ENCODE results near the gene SOX2.
A peak's percentile ranks its signal among the peaks of the same experiment; 100 is the strongest.

Gene SOX2

GRCh38 chr3:181725131-181725731 is 13.5 kb downstream of the SOX2 start:
- H3K27me3 ChIP-seq (ENCODE audit: insufficient read depth, low read length) = peaks cover 35% of the 10 kb centered on the region
- H3K27ac ChIP-seq (ENCODE audit: low read depth, low read length) = peak overlapping the region; percentile 66; the same call in 1 of the 2 replicates
- no peaks in the 10 kb centered on the region for H3K36me3 ChIP-seq (ENCODE audit: insufficient read depth, low read length)
- peak overlapping the region; percentile 43 for H3K9ac ChIP-seq (ENCODE audit: low read depth, low read length)
- H3K4me3 ChIP-seq (ENCODE audit: low read length) = peak overlapping the region; percentile 45
- H3K9me3 ChIP-seq (ENCODE audit: insufficient read depth, low read depth, low read length) = no peaks in the 10 kb centered on the region
- peaks cover 74% of the 10 kb centered on the region for H3K4me1 ChIP-seq (ENCODE audit: insufficient read depth, low read length)
- whole genome bisulfite sequencing = 3% methylated on average over 24 of the region's 24 CpGs

GRCh38 chr3:181725830-181726229 is 14.1 kb downstream of the SOX2 start:
- Histone ChIP-seq H3K36me3 (ENCODE audit: insufficient read depth, low read length) (no peaks in the 10 kb centered on the region), H3K27me3 (ENCODE audit: insufficient read depth, low read length) (peaks cover 35% of the 10 kb centered on the region), H3K4me3 (ENCODE audit: low read length) (peak overlapping the region; percentile 57), H3K9me3 (ENCODE audit: insufficient read depth, low read depth, low read length) (no peaks in the 10 kb centered on the region), H3K9ac (ENCODE audit: low read depth, low read length) (no peak overlapping the region), H3K4me1 (ENCODE audit: insufficient read depth, low read length) (peaks cover 75% of the 10 kb centered on the region), H3K27ac (ENCODE audit: low read depth, low read length) (no peak overlapping the region)
- 9% methylated on average over 11 of the region's 15 CpGs for WGBS

GRCh38 chr3:181726351-181727330 is 14.9 kb downstream of the SOX2 start:
- 4% methylated on average over 62 of the region's 62 CpGs for WGBS
- H3K27me3 ChIP-seq (ENCODE audit: insufficient read depth, low read length) = peaks cover 35% of the 10 kb centered on the region

GRCh38 chr3:181727341-181728032 is 15.8 kb downstream of the SOX2 start:
- Histone ChIP-seq H3K9ac (ENCODE audit: low read depth, low read length) (peak overlapping the region; percentile 52), H3K27ac (ENCODE audit: low read depth, low read length) (no peak overlapping the region; the same call in 1 of the 2 replicates)
- WGBS = under 1% methylated on average over 24 of the region's 24 CpGs

More at GRCh38 chr3:181726351-181727330, 14.9 kb downstream of the SOX2 start:
- H3K4me3 ChIP-seq (ENCODE audit: low read length) = peak overlapping the region; percentile 57
- H3K36me3 ChIP-seq (ENCODE audit: insufficient read depth, low read length) = no peaks in the 10 kb centered on the region
- peak overlapping the region; percentile 52 for H3K9ac ChIP-seq (ENCODE audit: low read depth, low read length)
- H3K27ac ChIP-seq (ENCODE audit: low read depth, low read length) = peak overlapping the region; percentile 24; the same call in 1 of the 2 replicates
- H3K4me1 ChIP-seq (ENCODE audit: insufficient read depth, low read length) = peaks cover 74% of the 10 kb centered on the region
- H3K9me3 ChIP-seq (ENCODE audit: insufficient read depth, low read depth, low read length) = no peaks in the 10 kb centered on the region

GRCh38 chr3:181728470-181729340 is 17.0 kb downstream of the SOX2 start:
- peak overlapping the region; percentile 57 for H3K4me3 ChIP-seq (ENCODE audit: low read length)
- peaks cover 55% of the 10 kb centered on the region for H3K4me1 ChIP-seq (ENCODE audit: insufficient read depth, low read length)
- peaks cover 42% of the 10 kb centered on the region for H3K27me3 ChIP-seq (ENCODE audit: insufficient read depth, low read length)
- H3K9ac ChIP-seq (ENCODE audit: low read depth, low read length) = peak overlapping the region; percentile 19; the same call in 1 of the 2 replicates
- peak overlapping the region; percentile 44 for H3K27ac ChIP-seq (ENCODE audit: low read depth, low read length)
- 40% methylated on average over 9 of the region's 10 CpGs for WGBS
- no peaks in the 10 kb centered on the region for H3K9me3 ChIP-seq (ENCODE audit: insufficient read depth, low read depth, low read length)
- no peaks in the 10 kb centered on the region for H3K36me3 ChIP-seq (ENCODE audit: insufficient read depth, low read length)

More at GRCh38 chr3:181727341-181728032, 15.8 kb downstream of the SOX2 start:
- Histone ChIP-seq H3K4me3 (ENCODE audit: low read length) (peak overlapping the region; percentile 57), H3K4me1 (ENCODE audit: insufficient read depth, low read length) (peaks cover 65% of the 10 kb centered on the region), H3K27me3 (ENCODE audit: insufficient read depth, low read length) (peaks cover 35% of the 10 kb centered on the region), H3K36me3 (ENCODE audit: insufficient read depth, low read length) (no peaks in the 10 kb centered on the region), H3K9me3 (ENCODE audit: insufficient read depth, low read depth, low read length) (no peaks in the 10 kb centered on the region)

- Histone ChIP-seq H3K36me3 (ENCODE audit: insufficient read depth, low read length) (no peaks in the 10 kb centered on the region), H3K27me3 (ENCODE audit: insufficient read depth, low read length) (peaks cover 49% of the 10 kb centered on the region), H3K27ac (ENCODE audit: low read depth, low read length) (peak overlapping the region; percentile 44), H3K9me3 (ENCODE audit: insufficient read depth, low read depth, low read length) (no peaks in the 10 kb centered on the region), H3K4me3 (ENCODE audit: low read length) (peak overlapping the region; percentile 57), H3K9ac (ENCODE audit: low read depth, low read length) (peak overlapping the region; percentile 21; the same call in 1 of the 2 replicates), H3K4me1 (ENCODE audit: insufficient read depth, low read length) (peaks cover 48% of the 10 kb centered on the region)
- WGBS = 35% methylated on average over 12 of the region's 12 CpGs
Observed at GRCh38 chr3:181729341-181729869, 17.7 kb downstream of the SOX2 start.

GRCh38 chr3:181730316-181730715 is 18.6 kb downstream of the SOX2 start:
- 40% methylated on average over 5 of the region's 5 CpGs for WGBS
- Histone ChIP-seq H3K9me3 (ENCODE audit: insufficient read depth, low read depth, low read length) (no peaks in the 10 kb centered on the region), H3K9ac (ENCODE audit: low read depth, low read length) (no peak overlapping the region), H3K27ac (ENCODE audit: low read depth, low read length) (peak overlapping the region; percentile 53; the same call in 1 of the 2 replicates), H3K4me3 (ENCODE audit: low read length) (peak overlapping the region; percentile 23; the same call in 1 of the 2 replicates), H3K4me1 (ENCODE audit: insufficient read depth, low read length) (peaks cover 46% of the 10 kb centered on the region), H3K27me3 (ENCODE audit: insufficient read depth, low read length) (peaks cover 54% of the 10 kb centered on the region), H3K36me3 (ENCODE audit: insufficient read depth, low read length) (no peaks in the 10 kb centered on the region)

GRCh38 chr3:181730934-181731333 is 19.2 kb downstream of the SOX2 start:
- Histone ChIP-seq H3K36me3 (ENCODE audit: insufficient read depth, low read length) (no peaks in the 10 kb centered on the region), H3K9ac (ENCODE audit: low read depth, low read length) (no peak overlapping the region), H3K27me3 (ENCODE audit: insufficient read depth, low read length) (peaks cover 60% of the 10 kb centered on the region), H3K4me3 (ENCODE audit: low read length) (peak overlapping the region; percentile 23; the same call in 1 of the 2 replicates), H3K9me3 (ENCODE audit: insufficient read depth, low read depth, low read length) (no peaks in the 10 kb centered on the region), H3K4me1 (ENCODE audit: insufficient read depth, low read length) (peaks cover 46% of the 10 kb centered on the region), H3K27ac (ENCODE audit: low read depth, low read length) (peak overlapping the region; percentile 53)
- 27% methylated on average over 1 of the region's 1 CpG for WGBS

GRCh38 chr3:181735911-181736310 is 24.2 kb downstream of the SOX2 start:
- WGBS = 79% methylated on average over 7 of the region's 7 CpGs
- Histone ChIP-seq H3K9ac (ENCODE audit: low read depth, low read length) (no peak overlapping the region), H3K36me3 (ENCODE audit: insufficient read depth, low read length) (no peaks in the 10 kb centered on the region)

GRCh38 chr3:181738551-181738950 is 26.8 kb downstream of the SOX2 start:
- 94% methylated on average over 5 of the region's 5 CpGs for WGBS
- Histone ChIP-seq H3K9me3 (ENCODE audit: insufficient read depth, low read depth, low read length) (no peaks in the 10 kb centered on the region), H3K27me3 (ENCODE audit: insufficient read depth, low read length) (peaks cover 26% of the 10 kb centered on the region), H3K27ac (ENCODE audit: low read depth, low read length) (no peak overlapping the region), H3K4me3 (ENCODE audit: low read length) (no peak overlapping the region), H3K9ac (ENCODE audit: low read depth, low read length) (no peak overlapping the region), H3K4me1 (ENCODE audit: insufficient read depth, low read length) (peaks cover 34% of the 10 kb centered on the region), H3K36me3 (ENCODE audit: insufficient read depth, low read length) (no peaks in the 10 kb centered on the region)

More at GRCh38 chr3:181735911-181736310, 24.2 kb downstream of the SOX2 start:
- H3K4me3 ChIP-seq (ENCODE audit: low read length) = no peak overlapping the region
- peaks cover 32% of the 10 kb centered on the region for H3K27me3 ChIP-seq (ENCODE audit: insufficient read depth, low read length)
- no peaks in the 10 kb centered on the region for H3K9me3 ChIP-seq (ENCODE audit: insufficient read depth, low read depth, low read length)
- peaks cover 23% of the 10 kb centered on the region for H3K4me1 ChIP-seq (ENCODE audit: insufficient read depth, low read length)
- H3K27ac ChIP-seq (ENCODE audit: low read depth, low read length) = no peak overlapping the region
